DOHH2 (cell line): Measurements from ENCODE around the gene SLC39A9.

Experiments used
- CTCF ChIP-seq: fragments of 200-600 bp; sonication (generic); IDR thresholded peaks from one replicate; pipeline ENCODE4 v1.5.1; 2014; ENCODE audit warnings: antibody characterized with exemption, mild to moderate bottlenecking, low read depth, low read length; ENCODE audit not compliant: poor library complexity, severe bottlenecking
- EZH2phosphoT487 ChIP-seq: fragments of 200-600 bp; sonication (generic); IDR thresholded peaks from 2 replicates; pipeline ENCODE4 v1.6.1; 2017; ENCODE audit warnings: borderline replicate concordance, mild to moderate bottlenecking, antibody characterized with exemption, low read length, moderate library complexity, mixed read lengths

- TF ChIP-seq CTCF, result no peak
- no peak for TF ChIP-seq EZH2phosphoT487
These were observed 43.9 kb upstream of the SLC39A9 start for GRCh38 chr14:69354383-69355153.
